ENCODE results near the gene BCAS1.

BCAS1 gene

DNA sequence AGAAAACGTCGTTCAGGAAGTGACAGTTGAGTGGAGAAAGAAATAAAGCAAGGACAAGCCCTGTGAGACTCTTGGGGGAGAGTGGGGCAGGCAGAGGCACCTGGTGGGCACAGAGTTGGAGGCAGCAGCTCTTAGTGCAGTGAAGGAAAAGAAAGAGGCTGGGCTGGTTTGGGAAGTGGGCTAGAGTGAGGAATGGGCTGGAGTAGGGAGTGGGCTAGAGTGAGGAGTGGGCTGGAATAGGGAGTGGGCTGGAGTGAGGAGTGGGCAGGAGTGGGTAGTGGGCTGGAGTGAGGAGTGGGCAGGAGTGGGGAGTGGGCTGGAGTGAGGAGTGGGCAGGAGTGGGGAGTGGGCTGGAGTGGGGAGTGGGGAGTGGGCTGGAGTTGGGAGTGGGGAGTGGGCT is 43.7 kb upstream of the BCAS1 start:
- in situ Hi-C loops (cut with MboI; ENCODE audit: low sequenced_read_pairs, unreplicated experiment) = loop anchor here (25.0 kb wide), 1 partner anchor 523 kb away; no protein-coding TSS in a partner anchor
- TF ChIP-seq, protein P1, sequence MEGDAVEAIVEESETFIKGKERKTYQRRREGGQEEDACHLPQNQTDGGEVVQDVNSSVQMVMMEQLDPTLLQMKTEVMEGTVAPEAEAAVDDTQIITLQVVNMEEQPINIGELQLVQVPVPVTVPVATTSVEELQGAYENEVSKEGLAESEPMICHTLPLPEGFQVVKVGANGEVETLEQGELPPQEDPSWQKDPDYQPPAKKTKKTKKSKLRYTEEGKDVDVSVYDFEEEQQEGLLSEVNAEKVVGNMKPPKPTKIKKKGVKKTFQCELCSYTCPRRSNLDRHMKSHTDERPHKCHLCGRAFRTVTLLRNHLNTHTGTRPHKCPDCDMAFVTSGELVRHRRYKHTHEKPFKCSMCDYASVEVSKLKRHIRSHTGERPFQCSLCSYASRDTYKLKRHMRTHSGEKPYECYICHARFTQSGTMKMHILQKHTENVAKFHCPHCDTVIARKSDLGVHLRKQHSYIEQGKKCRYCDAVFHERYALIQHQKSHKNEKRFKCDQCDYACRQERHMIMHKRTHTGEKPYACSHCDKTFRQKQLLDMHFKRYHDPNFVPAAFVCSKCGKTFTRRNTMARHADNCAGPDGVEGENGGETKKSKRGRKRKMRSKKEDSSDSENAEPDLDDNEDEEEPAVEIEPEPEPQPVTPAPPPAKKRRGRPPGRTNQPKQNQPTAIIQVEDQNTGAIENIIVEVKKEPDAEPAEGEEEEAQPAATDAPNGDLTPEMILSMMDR (IDR thresholded peaks at IDR 0.05; ENCODE audit: borderline replicate concordance, control extremely low read depth, extremely low read depth, insufficient read depth, missing control alignments) = no peak
- DNase-seq (ENCODE audit: low spot score) = no peak

- DNase-seq (ENCODE audit: low spot score) = no peak
- TF ChIP-seq, protein P1 (IDR thresholded peaks at IDR 0.05; ENCODE audit: borderline replicate concordance, control extremely low read depth, extremely low read depth, insufficient read depth, missing control alignments) = no peak
- in situ Hi-C loops (cut with MboI; ENCODE audit: low sequenced_read_pairs, unreplicated experiment) = loop anchor here (25.0 kb wide), 1 partner anchor 524 kb away; no protein-coding TSS in a partner anchor
Observed at GRCh38 chr20:54113566-54113965, 43.2 kb upstream of the BCAS1 start.

GRCh38 chr20:54112221-54112884 is 42.0 kb upstream of the BCAS1 start:
- DNase-seq (ENCODE audit: low spot score) = no peak
- TF ChIP-seq, protein P1 (IDR thresholded peaks at IDR 0.05; ENCODE audit: borderline replicate concordance, control extremely low read depth, extremely low read depth, insufficient read depth, missing control alignments) = no peak
- in situ Hi-C loops (cut with MboI; ENCODE audit: low sequenced_read_pairs, unreplicated experiment) = loop anchor here (25.0 kb wide), 1 partner anchor 525 kb away; no protein-coding TSS in a partner anchor

GRCh38 chr20:54111460-54111859 is 41.1 kb upstream of the BCAS1 start:
- no peak for DNase-seq (ENCODE audit: low spot score)
- TF ChIP-seq, protein P1 (IDR thresholded peaks at IDR 0.05; ENCODE audit: borderline replicate concordance, control extremely low read depth, extremely low read depth, insufficient read depth, missing control alignments) = no peak
- in situ Hi-C loops (cut with MboI; ENCODE audit: low sequenced_read_pairs, unreplicated experiment) = loop anchor here (25.0 kb wide), 1 partner anchor 526 kb away; no protein-coding TSS in a partner anchor

- TF ChIP-seq, protein P1 (IDR thresholded peaks at IDR 0.05; ENCODE audit: borderline replicate concordance, control extremely low read depth, extremely low read depth, insufficient read depth, missing control alignments) = no peak
- no peak for DNase-seq (ENCODE audit: low spot score)
- in situ Hi-C loops (cut with MboI; ENCODE audit: low sequenced_read_pairs, unreplicated experiment) = loop anchor here (25.0 kb wide), 1 partner anchor 527 kb away; no protein-coding TSS in a partner anchor
Observed at GRCh38 chr20:54110457-54110856, 40.1 kb upstream of the BCAS1 start.

GRCh38 chr20:54110041-54110440 is 39.6 kb upstream of the BCAS1 start:
- in situ Hi-C loops (cut with MboI; ENCODE audit: low sequenced_read_pairs, unreplicated experiment) = loop anchor here (25.0 kb wide), 1 partner anchor 527 kb away; no protein-coding TSS in a partner anchor

More at GRCh38 chr20:54110041-54110440, 39.6 kb upstream of the BCAS1 start:
- TF ChIP-seq, protein P1 (IDR thresholded peaks at IDR 0.05; ENCODE audit: borderline replicate concordance, control extremely low read depth, extremely low read depth, insufficient read depth, missing control alignments) = no peak
- DNase-seq (ENCODE audit: low spot score) = no peak
